GM12878 (cell line): Measurements from ENCODE around the gene CCDC134. TPM values are rescaled to one million over a fixed set of nuclear protein-coding genes. Genes with fewer than 3 reads are reported as not detected.
A peak's percentile ranks its signal among the peaks of the same experiment; 100 is the strongest.

Experiments
- ATAC-seq: fragments of 200-7000 bp; cut with Tn5 transposase; 3 replicates; pipeline ENCODE4 v1.9.1; 2020; ENCODE audit warnings: mild to moderate bottlenecking, moderate library complexity
- BruUV-seq: library from RNA; stranded (reverse); fragments of 400-500 nt; replicated peaks from 2 replicates; lab custom pipeline; 2021; lab: Mats Ljungman, UMichigan
- CTCF ChIA-PET: fragments of 300-600 bp; sonication (Branson Sonifier 250); formaldehyde crosslinking; extraction: SDS; loops from one replicate; lab custom pipeline; 2021; ENCODE audit warnings: inconsistent platforms; lab: Yijun Ruan, JAX
- POLR2A ChIA-PET: fragments of 350-600 bp; formaldehyde crosslinking; extraction: SDS; loops from one replicate; lab custom pipeline; 2021; ENCODE audit warnings: inconsistent platforms; lab: Charles Lee
- RAD21 ChIA-PET: fragments of 300-600 bp; sonication (Branson Sonifier 250); formaldehyde crosslinking; loops from one replicate; lab custom pipeline; 2023; ENCODE audit warnings: antibody characterized with exemption; ENCODE audit not compliant: unreplicated experiment; lab: Charles Lee
- SMC1A ChIA-PET: fragments of 300-600 bp; sonication (Branson Sonifier 250); formaldehyde crosslinking; loops from one replicate; lab custom pipeline; 2023; ENCODE audit not compliant: unreplicated experiment, uncharacterized antibody; lab: Charles Lee
- DNase-seq: peaks from one replicate; pipeline ENCODE4 v3.0.0-alpha.2; 2011; ENCODE audit warnings: low read depth, low spot score
- FAIRE-seq: peaks from 3 replicates; lab custom pipeline; 2011; peaks lifted over from hg19 to GRCh38; lab: Jason Lieb, UNC
- H2AFZ ChIP-seq: 2 replicates; pipeline ENCODE4 v1.6.0; 2011; ENCODE audit warnings: low read depth, low read length, control low read depth; ENCODE audit not compliant: control insufficient read depth
- H3K27ac ChIP-seq: 2 replicates; pipeline ENCODE4 v1.5.1; 2011; ENCODE audit warnings: control low read depth; ENCODE audit not compliant: control insufficient read depth, insufficient read depth
- H3K27me3 ChIP-seq, 2 experiments: replicated peaks in 1 of 2; 2 replicates each; pipeline versions ENCODE4 v1.6.0 to v1.6.1; 2011; ENCODE audit warnings: low read length in 1 of 2; ENCODE audit not compliant: control insufficient read depth in 2 of 2, insufficient read depth in 2 of 2
- H3K36me3 ChIP-seq, 2 experiments: 2 replicates each; pipeline ENCODE4 v1.5.1; 2011; ENCODE audit warnings: low read length in 1 of 2; ENCODE audit not compliant: control insufficient read depth in 2 of 2, insufficient read depth in 2 of 2
- H3K4me1 ChIP-seq: 2 replicates; pipeline ENCODE4 v1.6.1; 2011; ENCODE audit warnings: mild to moderate bottlenecking, low read length, moderate library complexity, mixed read lengths; ENCODE audit not compliant: control insufficient read depth, insufficient read depth
- H3K4me2 ChIP-seq: 2 replicates; pipeline ENCODE4 v1.6.0; 2011; ENCODE audit warnings: control low read depth; ENCODE audit not compliant: control insufficient read depth, insufficient read depth
- H3K4me3 ChIP-seq: fragments of 200-600 bp; sonication (generic); 2 replicates; pipeline ENCODE4 v1.5.1; 2016
- H3K79me2 ChIP-seq: 2 replicates; pipeline ENCODE4 v1.6.0; 2011; ENCODE audit warnings: low read length; ENCODE audit not compliant: control insufficient read depth, insufficient read depth
- H3K9ac ChIP-seq: 2 replicates; pipeline ENCODE4 v1.8.0; 2011; ENCODE audit warnings: low read length, control low read depth, mixed read lengths; ENCODE audit not compliant: control insufficient read depth, insufficient read depth
- H3K9me3 ChIP-seq: replicated peaks from 3 replicates; pipeline ENCODE4 v1.5.1; 2011; ENCODE audit warnings: mild to moderate bottlenecking, low read length; ENCODE audit not compliant: control insufficient read depth, insufficient read depth
- H4K20me1 ChIP-seq: 2 replicates; pipeline ENCODE4 v1.6.0; 2011; ENCODE audit not compliant: control insufficient read depth, insufficient read depth
- ATF7 ChIP-seq: fragments of 450-650 bp; IDR thresholded peaks from 2 replicates; pipeline ENCODE4 v1.6.1; 2016; ENCODE audit warnings: low read depth, mild to moderate bottlenecking
- CBX5 ChIP-seq: sonication (generic); IDR thresholded peaks from 2 replicates; pipeline ENCODE4 v1.6.1; 2016; ENCODE audit warnings: low read depth, moderate library complexity, mild to moderate bottlenecking, inconsistent platforms
- FOXK2 ChIP-seq: fragments of 450-650 bp; IDR thresholded peaks from 2 replicates; pipeline ENCODE4 v1.6.1; 2017; ENCODE audit warnings: mild to moderate bottlenecking, moderate library complexity
- IKZF2 ChIP-seq, 2 experiments: fragments of 450-650 bp; IDR thresholded peaks; 2 replicates each; pipeline ENCODE4 v1.6.1; 2017; ENCODE audit warnings: mild to moderate bottlenecking in 2 of 2, moderate library complexity in 2 of 2
- MAX ChIP-seq: IDR thresholded peaks from 2 replicates; pipeline ENCODE4 v1.6.1; 2012; ENCODE audit warnings: low read depth, low read length, improper control_type of control experiment
- REST ChIP-seq: IDR thresholded peaks from 2 replicates; pipeline ENCODE4 v1.6.1; 2012; ENCODE audit warnings: mild to moderate bottlenecking, low read depth, low read length
- RUNX3 ChIP-seq: IDR thresholded peaks from 2 replicates; pipeline ENCODE4 v1.6.1; 2012; ENCODE audit warnings: low read length, inconsistent platforms
- TBL1XR1 ChIP-seq: IDR thresholded peaks from 2 replicates; pipeline ENCODE4 v1.6.1; 2012; ENCODE audit warnings: low read depth, low read length, improper control_type of control experiment
- WGBS: methylation state at CpG from one replicate; pipeline ENCODE4 v1.1.6; 2016; ENCODE audit warnings: low lambda C conversion rate; ENCODE audit not compliant: insufficient replicate concordance, insufficient coverage; ENCODE audit errors: missing lambda C conversion rate; 5-methylcytosine and 5-hydroxymethylcytosine counted together
- in situ Hi-C: fragments of 300-500 bp; cut with MboI; formaldehyde crosslinking; loops from 9 replicates; pipeline ENCODE4 v1.14.3; 2018; ENCODE audit warnings: mixed read lengths
- intact Hi-C: fragments of 100-400 bp; cut with micrococcal nuclease; formaldehyde crosslinking; loops from one replicate; pipeline ENCODE4 v1.14.2; 2022; ENCODE audit not compliant: unreplicated experiment
- polyA plus RNA-seq, 11 experiments: library from polyadenylated mRNA; depleted of rRNA in 4 of 11; unstranded in 6 of 11; stranded (reverse) in 5 of 11; fragments of >200 nt; fragmentation: Nextera tagmentation in 4 of 11; fragmentation: Illumina TruSeq in 1 of 11; extraction: Ambion mirVana in 4 of 11; extraction: Trizol in 1 of 11; gene quantifications; 1 replicate in 1 of 11; 2 replicates in 10 of 11; pipeline versions ENCODE4 v1.2.1 to v1.2.3, GENCODE V29; 2011 to 2016; ENCODE audit warnings: inconsistent platforms in 2 of 11, missing spikeins in 2 of 11, low read depth in 1 of 11
- total RNA-seq, 4 experiments: library from RNA; depleted of rRNA in 3 of 4; stranded (reverse); fragments of >200 nt in 3 of 4; fragmentation: Illumina TruSeq in 1 of 4; extraction: Trizol in 1 of 4; gene quantifications; 2 replicates each; pipeline versions ENCODE4 v1.2.1 to v1.2.3, GENCODE V29; 2013 to 2021

CCDC134 gene
- total and polyA plus RNA-seq, 10 of the 15 experiments (the other 5 are each of a cell fraction or from before 2014, with no cell fraction given): 0.35 to 19.3 (median 11.8) TPM

GRCh38 chr22:41848468-41848867 is 48.0 kb downstream of the CCDC134 start:
- ChIA-PET CTCF (interaction anchor here (1.0 to 1.1 kb wide), 2 partner anchors 9 to 21 kb away, joined by 4 to 5 read pairs; no protein-coding TSS in a partner anchor), RAD21 (no interaction called here), SMC1A (interaction anchor here (1.6 kb wide), 1 partner anchor 14 kb away, joined by 5 read pairs; no protein-coding TSS in a partner anchor)
- H3K4me2 ChIP-seq: peak overlapping the region; percentile 39
- H3K9ac ChIP-seq: no peak overlapping the region
- peak overlapping the region; percentile 30; the same call in 1 of the 2 replicates for H3K27ac ChIP-seq
- peaks cover 18% of the 10 kb centered on the region for H3K4me1 ChIP-seq
- in situ Hi-C loops (no loop called here), intact Hi-C loops (no loop called here)
- peaks cover 85% of the 10 kb centered on the region for H3K79me2 ChIP-seq
- H3K9me3 ChIP-seq: no peaks in the 10 kb centered on the region
- no peak for FAIRE-seq
- ATAC-seq: peak; percentile 63
- no peak overlapping the region for H3K4me3 ChIP-seq
- no peak overlapping the region for H2AFZ ChIP-seq
- H3K36me3 ChIP-seq: peaks cover 0 to 3% of the 10 kb centered on the region in 2 experiments; a peak in 2 of 4 replicates
- 0 out of 2 replicates have a peak, but pooled peaks have one; percentile 23 for TF ChIP-seq FOXK2
- TF ChIP-seq ATF7: 0 out of 2 replicates have a peak, but pooled peaks have one; percentile 28
- peak in 1 of 2 experiments; percentile 12; a peak in 1 of 4 replicates for TF ChIP-seq IKZF2 (IDR thresholded peaks at IDR 0.05)
- TF ChIP-seq CBX5: no peak
- no peak for TF ChIP-seq MAX
- no peak for TF ChIP-seq TBL1XR1
- no peak for TF ChIP-seq REST
- peak; percentile 20; the same call in 1 of the 2 replicates for TF ChIP-seq RUNX3
- TF ChIP-seq, all 136 proteins: peak for 4
- Histone ChIP-seq H3K27me3 (no peaks in the 10 kb centered on the region), H4K20me1 (peaks cover 6% of the 10 kb centered on the region; the same call in 1 of the 2 replicates)
- BruUV-seq: no TSS peak
- DNase-seq: no peak
- 4% methylated on average over 5 of the region's 5 CpGs for WGBS
- POLR2A ChIA-PET: interaction anchor here (0.6 to 6.6 kb wide), 2 partner anchors 14 to 76 kb away, joined by 6 to 72 read pairs; partner anchors contain the start of gene SREBF2
